Hepatocyte (in vitro differentiated cells): ENCODE measurements around the gene GAGE10. TPM values are rescaled to one million over a fixed set of nuclear protein-coding genes. Genes with fewer than 3 reads are reported as not detected.

Source experiments
- DNase-seq: peaks from one replicate; pipeline ENCODE4 v3.0.0-alpha.2; 2016; ENCODE audit warnings: low spot score
- H2AFZ ChIP-seq: fragments of 200-600 bp; sonication (generic); 2 replicates; pipeline ENCODE4 v1.6.0; 2016; ENCODE audit warnings: antibody characterized with exemption, mild to moderate bottlenecking
- H3K27ac ChIP-seq: fragments of 200-600 bp; sonication (generic); 2 replicates; pipeline ENCODE4 v1.5.1; 2016; ENCODE audit warnings: mild to moderate bottlenecking
- H3K27me3 ChIP-seq: fragments of 200-600 bp; sonication (generic); 2 replicates; pipeline ENCODE4 v1.6.1; 2016
- H3K36me3 ChIP-seq: fragments of 200-600 bp; sonication (generic); replicated peaks from 2 replicates; pipeline ENCODE4 v1.5.1; 2016; ENCODE audit warnings: low read depth; ENCODE audit not compliant: insufficient read depth
- H3K4me1 ChIP-seq: fragments of 200-600 bp; sonication (generic); 2 replicates; pipeline ENCODE4 v1.5.1; 2016; ENCODE audit warnings: mild to moderate bottlenecking, moderate library complexity; ENCODE audit not compliant: insufficient read depth
- H3K4me2 ChIP-seq: fragments of 200-600 bp; sonication (generic); 2 replicates; pipeline ENCODE4 v1.6.0; 2016
- H3K4me3 ChIP-seq: fragments of 200-600 bp; sonication (generic); 2 replicates; pipeline ENCODE4 v1.5.1; 2016; ENCODE audit warnings: mild to moderate bottlenecking
- H3K79me2 ChIP-seq: fragments of 200-600 bp; sonication (generic); 2 replicates; pipeline ENCODE4 v1.6.0; 2017; ENCODE audit warnings: mild to moderate bottlenecking
- H3K9me2 ChIP-seq: fragments of 200-600 bp; sonication (generic); replicated peaks from 2 replicates; pipeline ENCODE4 v1.6.0; 2017; ENCODE audit warnings: mild to moderate bottlenecking; ENCODE audit not compliant: insufficient read depth
- H3K9me3 ChIP-seq: fragments of 200-600 bp; sonication (generic); 2 replicates; pipeline ENCODE4 v1.5.1; 2016; ENCODE audit warnings: low read depth, mild to moderate bottlenecking
- H4K20me1 ChIP-seq: fragments of 200-600 bp; sonication (generic); 2 replicates; pipeline ENCODE4 v1.6.0; 2016; ENCODE audit warnings: mild to moderate bottlenecking; ENCODE audit not compliant: insufficient read depth, poor library complexity, severe bottlenecking
- CTCF ChIP-seq: fragments of 200-600 bp; sonication (generic); IDR thresholded peaks from 2 replicates; pipeline ENCODE4 v1.5.1; 2016; ENCODE audit warnings: antibody characterized with exemption, mild to moderate bottlenecking; ENCODE audit not compliant: poor library complexity
- EZH2 ChIP-seq: fragments of 200-600 bp; sonication (generic); IDR thresholded peaks from 2 replicates; pipeline ENCODE4 v1.6.1; 2016; ENCODE audit warnings: antibody characterized with exemption, mild to moderate bottlenecking, borderline replicate concordance
- EZH2phosphoT487 ChIP-seq: fragments of 200-600 bp; sonication (generic); IDR thresholded peaks from one replicate; pipeline ENCODE4 v1.6.1; 2018; ENCODE audit warnings: antibody characterized with exemption, mild to moderate bottlenecking, low read depth, moderate library complexity; ENCODE audit not compliant: unreplicated experiment, severe bottlenecking
- WGBS: methylation state at CpG from one replicate; pipeline ENCODE4 v1.1.6; 2016; ENCODE audit warnings: low lambda C conversion rate; ENCODE audit errors: missing lambda C conversion rate; 5-methylcytosine and 5-hydroxymethylcytosine counted together
- polyA plus RNA-seq: library from polyadenylated mRNA; unstranded; fragments of >200 nt; fragmentation: Nextera tagmentation; extraction: Ambion mirVana; gene quantifications from 2 replicates; pipeline ENCODE4 v1.2.1, GENCODE V29; 2016
- total RNA-seq: library from RNA; depleted of rRNA; stranded (reverse); fragments of >200 nt; gene quantifications from 2 replicates; pipeline ENCODE4 v1.2.3, GENCODE V29; 2014

GAGE10 gene
- total and polyA plus RNA-seq, 2 experiments from 2014 or later = not detected

- no peak overlapping the region for H2AFZ ChIP-seq
- WGBS = 76% methylated on average over 19 of the region's 19 CpGs
- no peaks in the 10 kb centered on the region for H3K4me1 ChIP-seq
- no peaks in the 10 kb centered on the region for H3K36me3 ChIP-seq
- H3K9me3 ChIP-seq = no peaks in the 10 kb centered on the region
- peaks cover 13% of the 10 kb centered on the region for H3K79me2 ChIP-seq
- no peaks in the 10 kb centered on the region for H3K9me2 ChIP-seq
- H3K4me2 ChIP-seq = no peak overlapping the region
- TF ChIP-seq EZH2phosphoT487 = no peak
- no peak for TF ChIP-seq EZH2
- TF ChIP-seq CTCF = no peak
- H3K27me3 ChIP-seq = no peaks in the 10 kb centered on the region
- no peak overlapping the region for H3K27ac ChIP-seq
- no peaks in the 10 kb centered on the region for H4K20me1 ChIP-seq
- no peak overlapping the region for H3K4me3 ChIP-seq
- DNase-seq = no peak
Observed at GRCh38 chrX:49276671-49277534, 26.5 kb upstream of the GAGE10 start.

GRCh38 chrX:49277535-49277830, 26.0 kb upstream of the GAGE10 start:
- no peak overlapping the region for H3K27ac ChIP-seq
- no peaks in the 10 kb centered on the region for H4K20me1 ChIP-seq
- no peaks in the 10 kb centered on the region for H3K9me2 ChIP-seq
- H3K79me2 ChIP-seq = peaks cover 9% of the 10 kb centered on the region
- no peaks in the 10 kb centered on the region for H3K36me3 ChIP-seq
- TF ChIP-seq CTCF (no peak), EZH2phosphoT487 (no peak), EZH2 (no peak)
- H3K4me3 ChIP-seq = no peak overlapping the region
- WGBS = 76% methylated on average over 3 of the region's 3 CpGs
- no peak for DNase-seq
- H3K27me3 ChIP-seq = no peaks in the 10 kb centered on the region
- H3K9me3 ChIP-seq = no peaks in the 10 kb centered on the region
- H3K4me1 ChIP-seq = no peaks in the 10 kb centered on the region
- no peak overlapping the region for H2AFZ ChIP-seq
- H3K4me2 ChIP-seq = no peak overlapping the region

GRCh38 chrX:49278081-49278480, 25.4 kb upstream of the GAGE10 start:
- DNase-seq = no peak
- Histone ChIP-seq H3K79me2 (peaks cover 3% of the 10 kb centered on the region), H3K27me3 (no peaks in the 10 kb centered on the region), H3K36me3 (no peaks in the 10 kb centered on the region), H3K4me1 (no peaks in the 10 kb centered on the region), H4K20me1 (no peaks in the 10 kb centered on the region), H2AFZ (no peak overlapping the region), H3K9me2 (no peaks in the 10 kb centered on the region), H3K27ac (no peak overlapping the region), H3K9me3 (no peaks in the 10 kb centered on the region), H3K4me2 (no peak overlapping the region), H3K4me3 (no peak overlapping the region)
- TF ChIP-seq EZH2phosphoT487 (no peak), CTCF (no peak), EZH2 (no peak)
- 87% methylated on average over 3 of the region's 3 CpGs for WGBS
